PFSK-1 (cell line): ENCODE measurements around the gene MAPK8IP3.
A peak's percentile ranks its signal among the peaks of the same experiment; 100 is the strongest.

ENCODE experiments used
- FOXP2 ChIP-seq: optimal IDR thresholded peaks from 2 replicates; pipeline ENCODE3; 2011; ENCODE audit warnings: borderline replicate concordance, control low read depth, inconsistent platforms; ENCODE audit not compliant: insufficient read depth; ENCODE audit errors: extremely low read length, extremely low read depth
- POLR2AphosphoS5 ChIP-seq: IDR thresholded peaks from 2 replicates; pipeline ENCODE4 v1.6.1; 2012; ENCODE audit warnings: low read depth, mild to moderate bottlenecking, control low read depth, low read length, moderate library complexity
- SIN3A ChIP-seq: IDR thresholded peaks from 2 replicates; pipeline ENCODE4 v1.6.1; 2012; ENCODE audit warnings: mild to moderate bottlenecking, low read length, moderate library complexity, borderline replicate concordance; ENCODE audit not compliant: insufficient read depth
- TAF1 ChIP-seq: IDR thresholded peaks from 2 replicates; pipeline ENCODE4 v1.6.1; 2012; ENCODE audit warnings: low read length, control low read depth, borderline replicate concordance; ENCODE audit not compliant: insufficient read depth
- TF ChIP-seq, protein P1 (sequence below), 2 experiments: IDR thresholded peaks; 2 replicates each; pipeline versions ENCODE4 v1.6.1 to v1.8.0; 2011 to 2012; ENCODE audit warnings: low read depth in 2 of 2, low read length in 2 of 2, control low read depth in 1 of 2, inconsistent platforms in 1 of 2, mild to moderate bottlenecking in 1 of 2, moderate library complexity in 1 of 2; ENCODE audit not compliant: insufficient read depth in 1 of 2

Gene MAPK8IP3

DNA sequence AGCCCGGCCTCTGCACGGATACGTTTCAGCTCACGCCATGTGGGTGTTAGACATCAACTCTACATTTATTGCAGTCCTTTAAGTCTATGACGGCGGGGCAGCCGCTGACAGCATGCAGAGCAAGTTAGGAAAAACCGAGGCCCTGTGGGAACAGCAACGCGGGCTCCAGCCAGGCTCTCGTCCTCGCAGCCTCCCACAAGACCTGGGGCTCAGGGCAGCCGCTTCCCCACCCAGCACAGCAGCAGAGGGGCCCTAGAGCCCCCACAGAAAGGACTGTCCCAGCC, 70.6 kb downstream of the MAPK8IP3 start:
- TF ChIP-seq TAF1 (no peak), FOXP2 (no peak)

DNA sequence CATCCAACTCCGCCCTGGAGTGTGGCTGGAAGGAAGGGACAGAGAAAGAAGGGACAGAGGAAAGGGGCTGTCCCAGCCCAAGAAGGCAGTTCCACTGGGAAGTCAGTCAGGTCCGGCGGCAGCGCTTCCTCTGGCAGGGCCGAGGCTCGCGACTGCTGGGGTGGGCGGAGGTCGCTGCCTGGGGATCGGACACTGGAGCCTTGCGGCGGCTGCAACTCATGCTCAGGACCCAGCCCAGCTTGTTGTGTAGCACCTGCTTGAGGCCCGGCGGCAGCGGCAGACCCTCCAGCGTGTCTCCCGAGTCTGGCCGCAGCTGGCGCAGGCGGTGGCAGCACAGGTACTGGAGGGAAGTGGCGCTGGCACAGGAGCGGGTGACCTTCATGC, 71.0 kb downstream of the MAPK8IP3 start:
- no peak for TF ChIP-seq TAF1
- peak; percentile 16; the same call in 1 of the 2 replicates for TF ChIP-seq POLR2AphosphoS5

DNA sequence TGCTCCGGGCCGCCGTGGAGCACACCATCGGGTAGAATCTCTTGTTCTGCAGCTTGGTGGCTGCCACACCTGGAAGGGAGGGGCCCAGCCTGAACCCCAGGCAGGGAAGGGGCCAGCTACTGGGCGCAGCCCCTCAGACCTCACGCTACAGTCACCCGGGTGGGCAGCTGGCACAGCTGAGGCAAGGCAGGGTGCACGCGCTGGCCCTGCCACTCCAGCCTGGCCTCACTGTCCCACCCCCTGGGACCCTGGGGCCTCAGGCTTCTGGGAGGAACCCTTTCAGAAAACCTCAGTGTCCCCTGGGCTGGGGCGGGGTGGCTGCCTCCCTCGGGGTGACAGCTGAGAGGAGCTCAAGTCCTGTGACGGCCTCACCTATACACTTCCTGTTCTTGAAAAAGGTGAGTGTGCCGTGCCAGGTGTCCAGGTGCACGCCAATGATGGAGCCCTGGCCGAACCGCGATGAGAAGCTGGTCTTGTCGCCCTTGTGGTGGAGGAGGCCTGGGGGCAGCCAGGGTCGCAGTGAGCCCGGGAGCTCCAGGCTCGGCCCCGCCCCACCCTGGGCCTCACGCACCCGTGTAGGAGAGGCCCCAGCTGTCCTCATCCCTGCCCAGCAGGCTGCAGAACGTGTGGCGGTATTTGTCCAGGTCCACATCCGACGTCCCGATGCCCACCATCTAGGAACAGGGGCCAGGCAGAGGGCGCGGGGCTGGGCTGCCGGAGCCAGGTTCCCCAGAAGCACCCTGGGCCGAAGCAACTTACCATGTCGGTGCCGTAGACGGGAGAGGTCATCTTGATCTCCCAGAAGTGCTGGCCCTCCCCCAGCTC, 71.6 kb downstream of the MAPK8IP3 start:
- TF ChIP-seq POLR2AphosphoS5 (no peak; the same call in 1 of the 2 replicates), FOXP2 (no peak), TAF1 (no peak), SIN3A (no peak)
- TF ChIP-seq, protein P1, sequence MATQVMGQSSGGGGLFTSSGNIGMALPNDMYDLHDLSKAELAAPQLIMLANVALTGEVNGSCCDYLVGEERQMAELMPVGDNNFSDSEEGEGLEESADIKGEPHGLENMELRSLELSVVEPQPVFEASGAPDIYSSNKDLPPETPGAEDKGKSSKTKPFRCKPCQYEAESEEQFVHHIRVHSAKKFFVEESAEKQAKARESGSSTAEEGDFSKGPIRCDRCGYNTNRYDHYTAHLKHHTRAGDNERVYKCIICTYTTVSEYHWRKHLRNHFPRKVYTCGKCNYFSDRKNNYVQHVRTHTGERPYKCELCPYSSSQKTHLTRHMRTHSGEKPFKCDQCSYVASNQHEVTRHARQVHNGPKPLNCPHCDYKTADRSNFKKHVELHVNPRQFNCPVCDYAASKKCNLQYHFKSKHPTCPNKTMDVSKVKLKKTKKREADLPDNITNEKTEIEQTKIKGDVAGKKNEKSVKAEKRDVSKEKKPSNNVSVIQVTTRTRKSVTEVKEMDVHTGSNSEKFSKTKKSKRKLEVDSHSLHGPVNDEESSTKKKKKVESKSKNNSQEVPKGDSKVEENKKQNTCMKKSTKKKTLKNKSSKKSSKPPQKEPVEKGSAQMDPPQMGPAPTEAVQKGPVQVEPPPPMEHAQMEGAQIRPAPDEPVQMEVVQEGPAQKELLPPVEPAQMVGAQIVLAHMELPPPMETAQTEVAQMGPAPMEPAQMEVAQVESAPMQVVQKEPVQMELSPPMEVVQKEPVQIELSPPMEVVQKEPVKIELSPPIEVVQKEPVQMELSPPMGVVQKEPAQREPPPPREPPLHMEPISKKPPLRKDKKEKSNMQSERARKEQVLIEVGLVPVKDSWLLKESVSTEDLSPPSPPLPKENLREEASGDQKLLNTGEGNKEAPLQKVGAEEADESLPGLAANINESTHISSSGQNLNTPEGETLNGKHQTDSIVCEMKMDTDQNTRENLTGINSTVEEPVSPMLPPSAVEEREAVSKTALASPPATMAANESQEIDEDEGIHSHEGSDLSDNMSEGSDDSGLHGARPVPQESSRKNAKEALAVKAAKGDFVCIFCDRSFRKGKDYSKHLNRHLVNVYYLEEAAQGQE (IDR thresholded peaks at IDR 0.05; ENCODE audit: insufficient read depth in 1 of 2, low read depth in 2 of 2, low read length in 2 of 2), result no peak

DNA sequence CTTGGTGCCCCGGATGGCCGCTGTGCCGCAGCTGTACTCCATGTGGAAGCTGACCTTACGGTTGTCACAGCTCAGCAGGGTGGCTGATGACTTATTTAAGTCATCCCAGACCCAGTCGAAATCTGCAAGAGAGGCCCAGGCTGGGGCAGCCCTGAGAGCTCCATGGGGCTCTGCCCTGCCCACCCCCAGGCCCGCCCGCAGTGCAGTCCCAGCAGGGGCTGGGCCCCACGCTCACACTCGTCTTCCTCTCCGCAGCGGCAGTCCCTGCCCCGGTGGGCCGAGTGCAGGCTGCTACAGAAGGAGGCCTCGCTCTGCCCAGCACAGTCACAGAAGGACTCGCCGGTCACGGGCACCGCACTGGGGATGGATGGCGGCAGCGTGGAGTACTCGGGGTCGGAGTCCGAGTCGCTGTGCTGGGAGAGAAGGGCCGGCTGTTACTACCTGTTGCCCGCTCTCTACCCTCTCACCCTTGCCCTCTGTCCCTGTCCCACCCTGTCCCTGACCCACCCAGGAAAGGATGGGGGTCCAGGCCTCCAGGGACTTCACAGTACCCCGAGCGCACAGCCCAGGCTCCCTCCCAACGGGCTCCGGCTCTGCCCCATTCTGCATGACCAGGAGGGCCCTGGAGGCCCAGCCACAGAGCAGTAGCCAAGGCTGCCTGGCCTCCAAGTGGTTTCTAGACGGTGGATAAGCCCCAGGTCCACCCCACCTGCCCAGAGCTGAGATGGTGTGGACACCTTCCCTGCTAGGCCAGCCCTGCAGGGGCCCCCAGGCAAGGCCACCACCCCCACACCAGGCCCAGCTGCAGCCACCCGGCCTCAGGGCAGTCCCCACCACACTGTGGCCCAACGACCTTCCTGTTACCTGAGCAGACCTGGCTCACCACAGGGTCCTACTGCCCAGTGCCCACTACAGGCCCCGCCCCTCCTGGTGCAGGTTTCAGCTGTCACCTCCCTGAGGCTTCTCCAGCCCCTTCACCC, 72.5 kb downstream of the MAPK8IP3 start:
- no peak for TF ChIP-seq SIN3A
- no peak for TF ChIP-seq TAF1
- TF ChIP-seq, protein P1 (IDR thresholded peaks at IDR 0.05; ENCODE audit: insufficient read depth in 1 of 2, low read depth in 2 of 2, low read length in 2 of 2), result no peak
- TF ChIP-seq FOXP2, result no peak
- no peak for TF ChIP-seq POLR2AphosphoS5

DNA sequence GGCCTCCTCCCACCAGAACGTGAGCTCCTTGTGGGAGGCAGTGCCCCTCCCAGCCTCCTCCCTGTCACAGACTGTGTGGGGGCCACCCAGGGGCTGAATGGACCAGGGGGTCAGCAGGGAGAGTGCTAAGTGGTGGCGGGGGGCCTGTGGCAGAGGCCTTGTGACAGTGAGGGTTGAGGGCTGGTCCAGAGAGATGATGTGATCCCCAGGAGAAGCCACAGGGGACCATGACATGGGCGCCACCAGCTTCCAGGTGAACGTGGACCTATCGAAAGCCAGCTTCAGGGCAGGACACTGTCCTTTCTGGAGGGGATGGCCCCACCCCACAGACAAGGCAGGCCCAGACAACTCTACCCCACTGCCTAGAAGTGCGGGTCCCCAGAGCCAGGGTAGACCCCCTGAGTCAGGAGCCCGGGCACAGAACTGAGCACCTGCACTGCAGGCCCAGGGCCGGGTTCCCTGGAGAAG, 73.3 kb downstream of the MAPK8IP3 start:
- TF ChIP-seq POLR2AphosphoS5 (peak; percentile 8; the same call in 1 of the 2 replicates), SIN3A (no peak)

DNA sequence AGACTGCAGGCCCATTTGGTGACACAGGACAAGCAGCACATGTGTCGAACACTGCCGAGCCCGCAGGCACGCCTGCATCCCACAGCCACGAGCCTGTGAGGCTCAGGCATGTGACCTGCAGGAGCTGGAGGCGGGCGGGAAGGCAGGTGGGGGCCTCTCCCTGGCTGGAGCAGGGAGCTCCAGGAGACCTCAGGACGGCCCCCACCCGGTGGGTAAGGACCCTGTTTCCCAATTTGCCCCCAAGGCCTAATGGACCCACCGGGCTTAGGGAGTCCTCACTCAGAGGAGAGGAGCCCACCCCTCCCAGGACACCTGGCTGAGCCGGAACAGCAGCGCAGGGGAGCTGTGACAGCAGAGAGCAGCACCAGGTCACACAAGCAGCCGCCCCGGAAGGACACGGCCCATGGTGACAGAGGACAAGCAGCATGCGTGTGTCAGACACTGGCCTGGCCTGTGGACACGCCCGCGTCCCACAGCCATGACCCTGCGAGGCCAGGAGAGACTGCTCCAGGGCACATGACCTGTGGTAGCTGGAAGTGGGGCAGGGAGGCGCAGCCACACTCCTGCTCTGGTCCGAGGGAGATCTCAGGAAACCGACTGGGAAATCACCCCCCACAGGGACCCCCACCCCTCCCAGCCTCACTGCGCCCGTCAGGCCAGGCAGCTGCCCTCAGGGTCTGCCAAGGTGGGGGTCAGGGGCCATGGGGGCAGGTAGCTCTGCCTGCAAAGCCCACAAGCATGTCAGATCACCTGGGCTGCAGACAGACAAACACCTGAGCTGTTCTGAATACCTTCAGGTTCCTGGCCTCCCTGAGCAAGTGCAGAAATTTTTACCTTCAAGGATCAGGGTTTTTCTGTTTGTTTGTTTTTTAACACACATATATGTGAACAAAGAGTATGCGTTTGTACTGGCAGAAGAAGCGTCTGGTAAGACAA, 74.0 kb downstream of the MAPK8IP3 start:
- TF ChIP-seq SIN3A (no peak), FOXP2 (no peak), TAF1 (no peak), POLR2AphosphoS5 (0 out of 2 replicates have a peak, but pooled peaks have one; percentile 17)
- TF ChIP-seq, protein P1 (IDR thresholded peaks at IDR 0.05; ENCODE audit: insufficient read depth in 1 of 2, low read depth in 2 of 2, low read length in 2 of 2), result no peak
